ENCODE data around the gene TP53RK. TPM values are rescaled to one million over a fixed set of nuclear protein-coding genes. Genes with fewer than 3 reads are reported as not detected.

The TP53RK gene
- total and polyA plus RNA-seq, 4 donors, result 4.7 to 12.8 (median 6.8) TPM

GRCh38 chr20:46722450-46722849 lies 33.2 kb upstream of the TP53RK start:
- Histone ChIP-seq H3K9me3 (ENCODE audit: control insufficient read depth in 4 of 4, low read length in 3 of 4) (no peaks in the 10 kb centered on the region), H3K9ac (ENCODE audit: low read depth in 1 of 2, low read length in 2 of 2) (no peak overlapping the region), H3K36me3 (ENCODE audit: control insufficient read depth in 4 of 4, insufficient read depth in 3 of 4, low read depth in 1 of 4, low read length in 3 of 4) (peaks cover 0 to 17% (median 10%) of the 10 kb centered on the region in 4 donors), H3K27ac (ENCODE audit: low read depth in 1 of 2, low read length in 2 of 2) (no peak overlapping the region), H3K27me3 (ENCODE audit: control insufficient read depth in 4 of 4, insufficient read depth in 4 of 4, low read length in 3 of 4) (no peaks in the 10 kb centered on the region), H3K4me3 (ENCODE audit: low read depth in 1 of 3, low read length in 3 of 3) (no peak overlapping the region), H3K4me1 (ENCODE audit: control insufficient read depth in 4 of 4, insufficient read depth in 4 of 4, low read length in 3 of 4) (peaks cover 0 to 2% (median 0%) of the 10 kb centered on the region in 4 donors)
- DNase-seq (ENCODE audit: low spot score), result no peak
- TF ChIP-seq EGR1 (IDR thresholded peaks at IDR 0.05; ENCODE audit: low read depth in 2 of 2) (no peak), GABPA (IDR thresholded peaks at IDR 0.05 in 1 of 2, conservative IDR thresholded peaks at IDR 0.05 in 1 of 2) (no peak), JUND (IDR thresholded peaks at IDR 0.05) (no peak), FOXA1 (IDR thresholded peaks at IDR 0.05) (no peak), FOXA2 (IDR thresholded peaks at IDR 0.05) (no peak), MAX (IDR thresholded peaks at IDR 0.05) (no peak), HNF4A (conservative IDR thresholded peaks at IDR 0.05) (no peak), ATF3 (IDR thresholded peaks at IDR 0.05) (no peak), REST (IDR thresholded peaks at IDR 0.05) (no peak), CTCF (IDR thresholded peaks at IDR 0.05; ENCODE audit: low read depth, low read length, missing input control) (no peak), RAD21 (IDR thresholded peaks at IDR 0.05) (no peak), HNF4G (IDR thresholded peaks at IDR 0.05) (no peak), RXRA (IDR thresholded peaks at IDR 0.05) (no peak), YY1 (IDR thresholded peaks at IDR 0.05) (no peak), TAF1 (conservative IDR thresholded peaks at IDR 0.05) (no peak), SP1 (IDR thresholded peaks at IDR 0.05) (no peak), NR2F2 (IDR thresholded peaks at IDR 0.05) (no peak), ZBTB33 (IDR thresholded peaks at IDR 0.05) (no peak)
- 95% methylated on average over 2 of the region's 2 CpGs for WGBS
